Heart right ventricle (tissue), 16 donors: Measurements from ENCODE around the gene CHCHD3. TPM values are rescaled to one million over a fixed set of nuclear protein-coding genes. Genes with fewer than 3 reads are reported as not detected.

Experiments
- ATAC-seq, 8 donors: fragments of 200-7000 bp; cut with Tn5 transposase; one replicate each; pipeline ENCODE4 v1.9.1; 2020; ENCODE audit warnings: mild to moderate bottlenecking in 8 of 8, moderate library complexity in 8 of 8, moderate number of reproducible peaks in 1 of 8
- DNase-seq, 2 donors: peaks; one replicate each; pipeline ENCODE4 v3.0.0-alpha.2; 2020
- H3K27ac ChIP-seq, 10 donors: fragments of 200-600 bp; sonication (generic) in 2 of 10; one replicate each; pipeline versions ENCODE4 v1.5.0 to v1.8.0; 2020 to 2022; ENCODE audit warnings: mild to moderate bottlenecking in 3 of 10
- H3K27me3 ChIP-seq, 7 donors: fragments of 200-600 bp; one replicate each; pipeline ENCODE4 v1.8.0; 2021 to 2022; ENCODE audit warnings: mild to moderate bottlenecking in 2 of 7
- H3K36me3 ChIP-seq, 9 donors: fragments of 200-600 bp; sonication (generic) in 1 of 9; one replicate each; pipeline versions ENCODE4 v1.5.0 to v1.8.0; 2020 to 2022; ENCODE audit warnings: mild to moderate bottlenecking in 2 of 9
- H3K4me1 ChIP-seq, 9 donors: fragments of 200-600 bp; sonication (generic) in 1 of 9; one replicate each; pipeline versions ENCODE4 v1.5.0 to v1.8.0; 2020 to 2022; ENCODE audit warnings: mild to moderate bottlenecking in 4 of 9
- H3K4me3 ChIP-seq, 10 donors: fragments of 200-600 bp; sonication (generic) in 2 of 10; one replicate each; pipeline versions ENCODE4 v1.5.0 to v1.8.0; 2020 to 2022; ENCODE audit warnings: mild to moderate bottlenecking in 7 of 10, moderate library complexity in 2 of 10
- H3K9me3 ChIP-seq, 11 donors: fragments of 200-600 bp in 10 of 11; sonication (generic) in 2 of 11; one replicate each; pipeline versions ENCODE4 v1.5.0 to v1.8.0; 2013 to 2022; ENCODE audit warnings: mild to moderate bottlenecking in 2 of 11, control low read depth in 1 of 11, moderate library complexity in 1 of 11
- WGBS, 2 donors: extraction: QIAGEN DNeasy Blood & Tissue Kit; methylation state at CpG; one replicate each; pipeline ENCODE4 v1.1.7; 2013; ENCODE audit warnings: inconsistent platforms in 1 of 2; 5-methylcytosine and 5-hydroxymethylcytosine counted together
- intact Hi-C, 10 donors: fragments of 100-400 bp; cut with DNase I; formaldehyde crosslinking; loops; one replicate each; pipeline versions ENCODE4 v1.11.1 to v1.14.2; 2022
- polyA plus RNA-seq, 2 donors: library from polyadenylated mRNA; stranded (reverse); fragments of 200-250 nt; gene quantifications; one replicate each; pipeline ENCODE4 v1.2.3, GENCODE V29; 2013
- total RNA-seq, 10 donors: library from RNA; stranded (reverse); fragmentation: NEBNext Ultra II Directional in 3 of 10; extraction: Animal tissue kit (Norgen Biotek cat#: 25700) in 3 of 10; gene quantifications; one replicate each; pipeline versions ENCODE4 v1.2.1 to v1.2.4, GENCODE V29; 2021 to 2023
- TF ChIP-seq, protein P1 (sequence below), 9 donors: fragments of 200-600 bp; sonication (generic) in 2 of 9; IDR thresholded peaks; one replicate each; pipeline versions ENCODE4 v1.5.0 to v1.8.0; 2021 to 2022; ENCODE audit warnings: antibody characterized with exemption in 9 of 9, mild to moderate bottlenecking in 5 of 9, moderate library complexity in 1 of 9
- donor health status: Arrhythmogenic right ventricular cardiomyopathy.
- donor health status: ischemic (EF 13 %, LVEDD 7.1; RV severe dilation, severe dysfunction).
- donor health status: healthy with polysubstance abuse.
- donor health status: DM: no; HTN: yes; CAD: no.
- donor health status: DM: no; HTN: no; CAD: no.
- donor health status: ischemic (EF 25% LVEDD 6.9; RV normal size, moderate dysfunction).
- donor health status: ischemic (EF 25% LVEDD 5.7; RV mildly dilated, moderate dysfunction).
- donor health status: healthy.
- donor health status: DM: yes; HTN: yes; CAD: no.
- donor health status: Ischemic cardiomyopathy.
- donor health status: ischemic (EF 35%, LVEDD 5.7; RV mildly dilated, moderate dysfunction).
- donor health status: nonischemic (EF 11% LVEDD 7.7; RV severe dilation, severe dysfunction).
- donor health status: DM: yes; HTN: yes; CAD: no.
- donor health status: PGD.
- donor health status: ischemic (EF 29% LVEDD 5.4; RV normal size, mild dysfunction).
- donor health status: nonischemic (EF 23%, LVEDD 6.1; RV moderate dilation, normal function).

CHCHD3 gene
- total and polyA plus RNA-seq, 12 donors = 42.6 to 215 (median 185) TPM

DNA sequence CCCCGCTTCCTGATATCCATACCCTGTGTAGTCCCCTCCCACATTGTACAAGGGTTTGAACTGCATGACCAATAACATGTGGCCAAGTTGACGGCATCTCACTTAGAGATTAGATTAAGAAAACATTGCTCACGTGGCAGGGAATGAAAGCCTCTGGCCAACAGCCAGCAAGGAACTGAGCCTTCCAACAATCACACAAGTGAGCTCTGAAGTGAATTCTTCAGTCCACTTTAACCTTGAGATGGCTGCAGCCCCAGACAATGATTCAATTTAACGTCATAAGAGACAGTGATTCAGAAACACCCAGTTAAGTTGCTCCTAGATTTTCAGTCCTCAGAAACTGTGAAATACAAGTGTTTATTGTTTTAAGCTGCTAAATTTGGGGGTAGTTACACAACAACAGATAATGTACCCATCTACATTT, 339.7 kb downstream of the CHCHD3 start:
- Histone ChIP-seq H3K4me3 (no peak overlapping the region), H3K27me3 (no peaks in the 10 kb centered on the region), H3K36me3 (no peaks in the 10 kb centered on the region), H3K27ac (peak overlapping the region in 1 of 10 donors; percentile 34), H3K4me1 (peaks cover 0 to 22% (median 0%) of the 10 kb centered on the region in 9 donors), H3K9me3 (peaks cover 0 to 32% (median 10%) of the 10 kb centered on the region in 11 donors)
- DNase-seq (peak; percentile 21 to 58), ATAC-seq (peak in 5 of 8 donors; percentile 55 to 76 (median 57))
- TF ChIP-seq, protein P1, sequence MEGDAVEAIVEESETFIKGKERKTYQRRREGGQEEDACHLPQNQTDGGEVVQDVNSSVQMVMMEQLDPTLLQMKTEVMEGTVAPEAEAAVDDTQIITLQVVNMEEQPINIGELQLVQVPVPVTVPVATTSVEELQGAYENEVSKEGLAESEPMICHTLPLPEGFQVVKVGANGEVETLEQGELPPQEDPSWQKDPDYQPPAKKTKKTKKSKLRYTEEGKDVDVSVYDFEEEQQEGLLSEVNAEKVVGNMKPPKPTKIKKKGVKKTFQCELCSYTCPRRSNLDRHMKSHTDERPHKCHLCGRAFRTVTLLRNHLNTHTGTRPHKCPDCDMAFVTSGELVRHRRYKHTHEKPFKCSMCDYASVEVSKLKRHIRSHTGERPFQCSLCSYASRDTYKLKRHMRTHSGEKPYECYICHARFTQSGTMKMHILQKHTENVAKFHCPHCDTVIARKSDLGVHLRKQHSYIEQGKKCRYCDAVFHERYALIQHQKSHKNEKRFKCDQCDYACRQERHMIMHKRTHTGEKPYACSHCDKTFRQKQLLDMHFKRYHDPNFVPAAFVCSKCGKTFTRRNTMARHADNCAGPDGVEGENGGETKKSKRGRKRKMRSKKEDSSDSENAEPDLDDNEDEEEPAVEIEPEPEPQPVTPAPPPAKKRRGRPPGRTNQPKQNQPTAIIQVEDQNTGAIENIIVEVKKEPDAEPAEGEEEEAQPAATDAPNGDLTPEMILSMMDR (IDR thresholded peaks at IDR 0.05) = no peak
- 22 to 23% methylated on average over 4 of the region's 4 CpGs for WGBS, 2 donors
- intact Hi-C loops = no loop called here

DNA sequence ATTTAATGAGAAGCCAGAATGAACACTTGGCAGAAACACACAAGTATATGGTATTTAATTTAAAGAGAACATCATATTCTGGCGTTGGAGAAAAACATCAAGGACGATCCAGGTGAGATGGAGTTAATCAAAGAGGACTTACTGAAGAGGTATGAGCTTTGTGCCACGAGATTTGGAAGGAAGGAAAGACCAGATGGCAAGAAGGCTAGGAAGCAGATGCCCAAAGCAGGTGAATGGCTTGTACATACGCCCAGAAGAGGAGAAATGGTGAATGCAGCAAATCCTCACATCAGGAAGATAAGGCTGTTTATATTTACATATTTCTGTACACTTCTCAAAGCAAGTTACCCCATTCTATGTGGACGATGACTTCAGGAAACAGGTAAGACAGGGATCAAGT, 341.7 kb downstream of the CHCHD3 start:
- intact Hi-C loops = no loop called here
- Histone ChIP-seq H3K9me3 (peaks cover 0 to 24% (median 10%) of the 10 kb centered on the region in 11 donors), H3K4me3 (no peak overlapping the region), H3K27ac (no peak overlapping the region), H3K4me1 (peaks cover 0 to 22% (median 0%) of the 10 kb centered on the region in 9 donors), H3K27me3 (no peaks in the 10 kb centered on the region), H3K36me3 (no peaks in the 10 kb centered on the region)
- DNase-seq = no peak
- TF ChIP-seq, protein P1 (IDR thresholded peaks at IDR 0.05) = no peak
- 77 to 86% methylated on average over 5 of the region's 5 CpGs for WGBS, 2 donors
- ATAC-seq = no peak

DNA sequence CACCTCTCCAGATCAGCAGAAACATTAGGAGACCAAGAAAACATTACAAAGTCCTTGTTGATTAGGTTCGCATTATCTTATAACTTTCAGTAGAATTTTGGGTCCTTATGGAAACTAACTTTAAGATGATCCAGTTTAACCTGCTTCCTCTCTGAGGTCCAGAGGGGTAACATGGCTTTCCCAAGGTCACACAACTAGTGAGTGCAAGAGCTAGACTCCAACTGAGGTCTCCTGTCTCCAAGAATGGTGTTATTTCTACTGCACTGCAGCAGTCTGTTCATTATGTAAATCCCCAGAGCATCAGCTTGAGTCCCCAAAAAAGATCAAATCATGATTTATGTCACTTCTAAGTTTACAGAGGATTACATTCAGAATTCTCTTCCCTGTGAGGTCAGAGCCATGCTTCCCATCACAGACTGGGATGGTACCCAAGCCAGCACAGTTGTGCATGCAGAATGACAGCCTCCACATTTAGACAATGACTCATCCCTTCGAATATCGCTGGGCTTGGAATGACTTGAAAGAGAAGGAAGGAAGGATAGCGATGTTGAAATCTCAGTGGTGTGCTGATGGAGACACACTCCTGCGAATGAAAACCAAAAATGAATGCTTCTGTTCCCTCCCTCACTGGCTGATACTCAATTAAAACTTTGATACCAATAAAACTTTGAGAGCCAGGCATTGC, 342.5 kb downstream of the CHCHD3 start:
- TF ChIP-seq, protein P1 (IDR thresholded peaks at IDR 0.05) = no peak
- peak overlapping the region in 2 of 10 donors; percentile 22 to 33 for H3K27ac ChIP-seq
- H3K9me3 ChIP-seq = peaks cover 0 to 16% (median 10%) of the 10 kb centered on the region in 11 donors
- H3K4me3 ChIP-seq = no peak overlapping the region
- peaks cover 0 to 22% (median 0%) of the 10 kb centered on the region in 9 donors for H3K4me1 ChIP-seq
- intact Hi-C loops = no loop called here
- no peaks in the 10 kb centered on the region for H3K27me3 ChIP-seq
- ATAC-seq (peak in 7 of 8 donors; percentile 80 to 97 (median 91)), DNase-seq (peak in 1 of 2 donors; percentile 48)
- H3K36me3 ChIP-seq = no peaks in the 10 kb centered on the region
- 25 to 33% methylated on average over 5 of the region's 5 CpGs for WGBS, 2 donors

DNA sequence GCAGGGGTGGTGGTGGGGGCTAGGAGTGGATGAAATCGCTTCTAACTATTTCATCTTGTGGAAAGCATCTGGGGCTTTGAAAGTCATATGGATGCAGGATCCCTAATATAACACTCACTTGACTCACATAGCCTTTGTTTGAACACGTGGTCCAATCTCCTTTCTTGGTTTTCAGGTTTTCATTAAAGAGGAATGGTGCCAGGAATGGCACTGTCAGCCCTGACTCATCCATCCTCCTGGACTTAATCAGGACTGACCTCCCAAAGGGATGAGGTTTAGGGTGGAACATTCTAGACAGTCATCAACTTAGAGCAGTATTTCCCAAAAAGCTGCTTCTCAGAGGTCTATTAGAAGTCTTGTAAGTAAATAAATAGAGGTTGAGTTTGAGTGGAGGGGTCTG, 343.6 kb downstream of the CHCHD3 start:
- intact Hi-C loops = no loop called here
- Histone ChIP-seq H3K27ac (no peak overlapping the region), H3K9me3 (peaks cover 0 to 5% (median under 1%) of the 10 kb centered on the region in 11 donors), H3K36me3 (no peaks in the 10 kb centered on the region), H3K27me3 (no peaks in the 10 kb centered on the region), H3K4me3 (no peak overlapping the region), H3K4me1 (peaks cover 0 to 22% (median 0%) of the 10 kb centered on the region in 9 donors)
- 59 to 75% methylated on average over 2 of the region's 2 CpGs for WGBS, 2 donors
- ATAC-seq (no peak), DNase-seq (no peak)
- TF ChIP-seq, protein P1 (IDR thresholded peaks at IDR 0.05) = no peak
